ENCODE data around the gene LTBP1. TPM values are rescaled to one million over a fixed set of nuclear protein-coding genes. Genes with fewer than 3 reads are reported as not detected.

LTBP1 gene
- total RNA-seq, 1 experiment from 2014 or later, result 19.6 TPM

- no peak overlapping the region for H3K4me3 ChIP-seq (ENCODE audit: insufficient read depth, low read depth, low read length)
- no peaks in the 10 kb centered on the region for H3K36me3 ChIP-seq (replicated peaks; ENCODE audit: control insufficient read depth, insufficient read depth, low read length)
- no peak for DNase-seq
- H3K27me3 ChIP-seq (ENCODE audit: control insufficient read depth, insufficient read depth, low read length), result no peaks in the 10 kb centered on the region
Measured at GRCh38 chr2:33001823-33002222, 55.1 kb downstream of the LTBP1 start.

GRCh38 chr2:33002863-33003262 is 56.1 kb downstream of the LTBP1 start:
- H3K36me3 ChIP-seq (replicated peaks; ENCODE audit: control insufficient read depth, insufficient read depth, low read length), result no peaks in the 10 kb centered on the region
- no peaks in the 10 kb centered on the region for H3K27me3 ChIP-seq (ENCODE audit: control insufficient read depth, insufficient read depth, low read length)
- no peak for DNase-seq
- no peak overlapping the region for H3K4me3 ChIP-seq (ENCODE audit: insufficient read depth, low read depth, low read length)

- Histone ChIP-seq H3K4me3 (ENCODE audit: insufficient read depth, low read depth, low read length) (no peak overlapping the region), H3K36me3 (replicated peaks; ENCODE audit: control insufficient read depth, insufficient read depth, low read length) (no peaks in the 10 kb centered on the region), H3K27me3 (ENCODE audit: control insufficient read depth, insufficient read depth, low read length) (no peaks in the 10 kb centered on the region)
- DNase-seq, result no peak
Measured at GRCh38 chr2:33005057-33005456, 58.3 kb downstream of the LTBP1 start.

GRCh38 chr2:33008716-33009115 is 62.0 kb downstream of the LTBP1 start:
- H3K4me3 ChIP-seq (ENCODE audit: insufficient read depth, low read depth, low read length), result no peak overlapping the region
- H3K36me3 ChIP-seq (replicated peaks; ENCODE audit: control insufficient read depth, insufficient read depth, low read length), result no peaks in the 10 kb centered on the region
- DNase-seq, result no peak
- H3K27me3 ChIP-seq (ENCODE audit: control insufficient read depth, insufficient read depth, low read length), result no peaks in the 10 kb centered on the region

- Histone ChIP-seq H3K36me3 (replicated peaks; ENCODE audit: control insufficient read depth, insufficient read depth, low read length) (no peaks in the 10 kb centered on the region), H3K27me3 (ENCODE audit: control insufficient read depth, insufficient read depth, low read length) (no peaks in the 10 kb centered on the region), H3K4me3 (ENCODE audit: insufficient read depth, low read depth, low read length) (no peak overlapping the region)
- no peak for DNase-seq
Measured at GRCh38 chr2:33009249-33009648, 62.5 kb downstream of the LTBP1 start.

- no peaks in the 10 kb centered on the region for H3K27me3 ChIP-seq (ENCODE audit: control insufficient read depth, insufficient read depth, low read length)
- no peak overlapping the region for H3K4me3 ChIP-seq (ENCODE audit: insufficient read depth, low read depth, low read length)
- H3K36me3 ChIP-seq (replicated peaks; ENCODE audit: control insufficient read depth, insufficient read depth, low read length), result no peaks in the 10 kb centered on the region
- no peak for DNase-seq
Measured at GRCh38 chr2:33011373-33011772, 64.6 kb downstream of the LTBP1 start.

- no peak overlapping the region for H3K4me3 ChIP-seq (ENCODE audit: insufficient read depth, low read depth, low read length)
- no peaks in the 10 kb centered on the region for H3K36me3 ChIP-seq (replicated peaks; ENCODE audit: control insufficient read depth, insufficient read depth, low read length)
- no peaks in the 10 kb centered on the region for H3K27me3 ChIP-seq (ENCODE audit: control insufficient read depth, insufficient read depth, low read length)
- no peak for DNase-seq
Measured at GRCh38 chr2:33011941-33012340, 65.2 kb downstream of the LTBP1 start.

GRCh38 chr2:33013684-33014110 is 66.9 kb downstream of the LTBP1 start:
- DNase-seq, result peak; percentile 26
- H3K4me3 ChIP-seq (ENCODE audit: insufficient read depth, low read depth, low read length), result no peak overlapping the region
- H3K36me3 ChIP-seq (replicated peaks; ENCODE audit: control insufficient read depth, insufficient read depth, low read length), result no peaks in the 10 kb centered on the region
- H3K27me3 ChIP-seq (ENCODE audit: control insufficient read depth, insufficient read depth, low read length), result no peaks in the 10 kb centered on the region

- Histone ChIP-seq H3K27me3 (ENCODE audit: control insufficient read depth, insufficient read depth, low read length) (no peaks in the 10 kb centered on the region), H3K4me3 (ENCODE audit: insufficient read depth, low read depth, low read length) (no peak overlapping the region), H3K36me3 (replicated peaks; ENCODE audit: control insufficient read depth, insufficient read depth, low read length) (no peaks in the 10 kb centered on the region)
- DNase-seq, result no peak
Measured at GRCh38 chr2:33014268-33014667, 67.5 kb downstream of the LTBP1 start.

- H3K36me3 ChIP-seq (replicated peaks; ENCODE audit: control insufficient read depth, insufficient read depth, low read length), result no peaks in the 10 kb centered on the region
- no peak for DNase-seq
- H3K4me3 ChIP-seq (ENCODE audit: insufficient read depth, low read depth, low read length), result no peak overlapping the region
- H3K27me3 ChIP-seq (ENCODE audit: control insufficient read depth, insufficient read depth, low read length), result no peaks in the 10 kb centered on the region
Measured at GRCh38 chr2:33015421-33016142, 68.8 kb downstream of the LTBP1 start.

- Histone ChIP-seq H3K27me3 (ENCODE audit: control insufficient read depth, insufficient read depth, low read length) (no peaks in the 10 kb centered on the region), H3K36me3 (replicated peaks; ENCODE audit: control insufficient read depth, insufficient read depth, low read length) (no peaks in the 10 kb centered on the region), H3K4me3 (ENCODE audit: insufficient read depth, low read depth, low read length) (no peak overlapping the region)
- no peak for DNase-seq
Measured at GRCh38 chr2:33018271-33018670, 71.5 kb downstream of the LTBP1 start.

GRCh38 chr2:33019796-33020195 is 73.0 kb downstream of the LTBP1 start:
- no peaks in the 10 kb centered on the region for H3K36me3 ChIP-seq (replicated peaks; ENCODE audit: control insufficient read depth, insufficient read depth, low read length)
- DNase-seq, result no peak
- H3K27me3 ChIP-seq (ENCODE audit: control insufficient read depth, insufficient read depth, low read length), result no peaks in the 10 kb centered on the region
- no peak overlapping the region for H3K4me3 ChIP-seq (ENCODE audit: insufficient read depth, low read depth, low read length)

GRCh38 chr2:33020883-33021282 is 74.1 kb downstream of the LTBP1 start:
- no peak overlapping the region for H3K4me3 ChIP-seq (ENCODE audit: insufficient read depth, low read depth, low read length)
- no peaks in the 10 kb centered on the region for H3K27me3 ChIP-seq (ENCODE audit: control insufficient read depth, insufficient read depth, low read length)
- peak; percentile 9 for DNase-seq
- H3K36me3 ChIP-seq (replicated peaks; ENCODE audit: control insufficient read depth, insufficient read depth, low read length), result no peaks in the 10 kb centered on the region

GRCh38 chr2:33021542-33022227 is 74.9 kb downstream of the LTBP1 start:
- DNase-seq, result no peak
- Histone ChIP-seq H3K4me3 (ENCODE audit: insufficient read depth, low read depth, low read length) (no peak overlapping the region), H3K27me3 (ENCODE audit: control insufficient read depth, insufficient read depth, low read length) (no peaks in the 10 kb centered on the region), H3K36me3 (replicated peaks; ENCODE audit: control insufficient read depth, insufficient read depth, low read length) (no peaks in the 10 kb centered on the region)

- H3K4me3 ChIP-seq (ENCODE audit: insufficient read depth, low read depth, low read length), result no peak overlapping the region
- DNase-seq, result no peak
- H3K27me3 ChIP-seq (ENCODE audit: control insufficient read depth, insufficient read depth, low read length), result no peaks in the 10 kb centered on the region
- no peaks in the 10 kb centered on the region for H3K36me3 ChIP-seq (replicated peaks; ENCODE audit: control insufficient read depth, insufficient read depth, low read length)
Measured at GRCh38 chr2:33022395-33022985, 75.7 kb downstream of the LTBP1 start.
